Measurements from ENCODE around the gene PTGER1. TPM values are rescaled to one million over a fixed set of nuclear protein-coding genes. Genes with fewer than 3 reads are reported as not detected.

Gene PTGER1
- total and polyA plus RNA-seq, 9 of the 15 experiments (the other 6 are each of a cell fraction or from before 2014, with no cell fraction given) = 0.06 to 0.36 (median 0.31) TPM; not detected in 5

DNA sequence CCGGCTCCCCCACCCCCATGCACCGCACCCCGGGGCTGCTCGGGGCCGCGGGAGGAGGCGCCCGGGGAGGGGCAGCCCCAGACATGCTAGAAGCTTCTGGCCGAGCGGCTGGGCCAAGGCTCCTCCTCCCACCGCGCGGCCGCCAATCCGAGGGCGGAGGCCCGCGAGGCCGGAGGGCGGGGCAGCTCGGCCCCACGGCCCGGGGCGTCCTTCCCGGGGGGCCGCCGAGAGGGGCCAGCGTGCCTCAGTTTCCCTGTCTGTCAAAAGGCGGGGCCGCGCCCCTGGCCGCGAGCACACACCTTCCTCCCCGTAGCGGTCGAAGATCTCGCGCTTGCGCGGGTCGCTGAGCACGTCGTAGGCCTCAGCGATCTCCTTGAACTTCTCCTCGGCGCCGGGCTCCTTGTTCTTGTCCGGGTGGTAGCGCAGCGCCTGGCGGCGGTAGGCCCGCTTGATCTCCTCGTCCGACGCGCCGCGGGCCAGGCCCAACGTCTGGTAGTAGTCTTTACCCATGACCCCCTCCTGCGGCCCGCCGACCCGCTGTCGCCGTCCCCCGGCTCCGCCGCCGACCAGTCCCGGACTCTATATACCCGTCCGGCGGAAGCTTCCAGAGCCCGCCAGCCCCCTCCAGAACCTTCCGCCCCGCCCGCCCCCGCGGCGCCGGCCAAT, 42.8 kb upstream of the PTGER1 start, which contains the start of gene DNAJB1 (continued):
- peak in 1 of 2 experiments; percentile 86; a peak in 2 of 4 replicates for TF ChIP-seq HDAC1 (IDR thresholded peaks at IDR 0.05)
- no peak for TF ChIP-seq ZNF140 (CRISPR knock-in tag; IDR thresholded peaks at IDR 0.05)
- TF ChIP-seq BRCA1 (IDR thresholded peaks at IDR 0.05) = no peak
- TF ChIP-seq BRCA1 (CRISPR knock-in tag; IDR thresholded peaks at IDR 0.05) = no peak
- TF ChIP-seq ZNF354B (CRISPR knock-in tag; IDR thresholded peaks at IDR 0.05) = no peak
- TF ChIP-seq, protein P1, sequence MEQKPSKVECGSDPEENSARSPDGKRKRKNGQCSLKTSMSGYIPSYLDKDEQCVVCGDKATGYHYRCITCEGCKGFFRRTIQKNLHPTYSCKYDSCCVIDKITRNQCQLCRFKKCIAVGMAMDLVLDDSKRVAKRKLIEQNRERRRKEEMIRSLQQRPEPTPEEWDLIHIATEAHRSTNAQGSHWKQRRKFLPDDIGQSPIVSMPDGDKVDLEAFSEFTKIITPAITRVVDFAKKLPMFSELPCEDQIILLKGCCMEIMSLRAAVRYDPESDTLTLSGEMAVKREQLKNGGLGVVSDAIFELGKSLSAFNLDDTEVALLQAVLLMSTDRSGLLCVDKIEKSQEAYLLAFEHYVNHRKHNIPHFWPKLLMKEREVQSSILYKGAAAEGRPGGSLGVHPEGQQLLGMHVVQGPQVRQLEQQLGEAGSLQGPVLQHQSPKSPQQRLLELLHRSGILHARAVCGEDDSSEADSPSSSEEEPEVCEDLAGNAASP (IDR thresholded peaks at IDR 0.05) = no peak
- TF ChIP-seq, protein P2, sequence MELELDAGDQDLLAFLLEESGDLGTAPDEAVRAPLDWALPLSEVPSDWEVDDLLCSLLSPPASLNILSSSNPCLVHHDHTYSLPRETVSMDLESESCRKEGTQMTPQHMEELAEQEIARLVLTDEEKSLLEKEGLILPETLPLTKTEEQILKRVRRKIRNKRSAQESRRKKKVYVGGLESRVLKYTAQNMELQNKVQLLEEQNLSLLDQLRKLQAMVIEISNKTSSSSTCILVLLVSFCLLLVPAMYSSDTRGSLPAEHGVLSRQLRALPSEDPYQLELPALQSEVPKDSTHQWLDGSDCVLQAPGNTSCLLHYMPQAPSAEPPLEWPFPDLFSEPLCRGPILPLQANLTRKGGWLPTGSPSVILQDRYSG (tag; conservative IDR thresholded peaks at IDR 0.05; ENCODE audit: low read depth) = no peak
- no peak for TF ChIP-seq ELF4 (CRISPR knock-in tag; IDR thresholded peaks at IDR 0.05)
- TF ChIP-seq SNIP1 (IDR thresholded peaks at IDR 0.05; ENCODE audit: low read depth) = no peak
- peak; percentile 9; the same call in 1 of the 2 replicates for TF ChIP-seq NR2C2 (CRISPR knock-in tag; IDR thresholded peaks at IDR 0.05)
- no peak for TF ChIP-seq NR2C2 (tag; IDR thresholded peaks at IDR 0.05)
- TF ChIP-seq ZKSCAN1 (IDR thresholded peaks at IDR 0.05; ENCODE audit: low read depth, low read length) = no peak
- TF ChIP-seq MTA3 (IDR thresholded peaks at IDR 0.05; ENCODE audit: borderline replicate concordance) = peak; percentile 88; the same call in 1 of the 2 replicates
- TF ChIP-seq, protein P3, sequence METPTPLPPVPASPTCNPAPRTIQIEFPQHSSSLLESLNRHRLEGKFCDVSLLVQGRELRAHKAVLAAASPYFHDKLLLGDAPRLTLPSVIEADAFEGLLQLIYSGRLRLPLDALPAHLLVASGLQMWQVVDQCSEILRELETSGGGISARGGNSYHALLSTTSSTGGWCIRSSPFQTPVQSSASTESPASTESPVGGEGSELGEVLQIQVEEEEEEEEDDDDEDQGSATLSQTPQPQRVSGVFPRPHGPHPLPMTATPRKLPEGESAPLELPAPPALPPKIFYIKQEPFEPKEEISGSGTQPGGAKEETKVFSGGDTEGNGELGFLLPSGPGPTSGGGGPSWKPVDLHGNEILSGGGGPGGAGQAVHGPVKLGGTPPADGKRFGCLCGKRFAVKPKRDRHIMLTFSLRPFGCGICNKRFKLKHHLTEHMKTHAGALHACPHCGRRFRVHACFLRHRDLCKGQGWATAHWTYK (CRISPR knock-in tag; IDR thresholded peaks at IDR 0.05) = peak; percentile 81; the same call in 1 of the 2 replicates
- no peak for TF ChIP-seq KLF16 (IDR thresholded peaks at IDR 0.05)
- no peak; the same call in 1 of the 2 replicates for TF ChIP-seq ZNF324 (CRISPR knock-in tag; IDR thresholded peaks at IDR 0.05)
- TF ChIP-seq, protein P4, sequence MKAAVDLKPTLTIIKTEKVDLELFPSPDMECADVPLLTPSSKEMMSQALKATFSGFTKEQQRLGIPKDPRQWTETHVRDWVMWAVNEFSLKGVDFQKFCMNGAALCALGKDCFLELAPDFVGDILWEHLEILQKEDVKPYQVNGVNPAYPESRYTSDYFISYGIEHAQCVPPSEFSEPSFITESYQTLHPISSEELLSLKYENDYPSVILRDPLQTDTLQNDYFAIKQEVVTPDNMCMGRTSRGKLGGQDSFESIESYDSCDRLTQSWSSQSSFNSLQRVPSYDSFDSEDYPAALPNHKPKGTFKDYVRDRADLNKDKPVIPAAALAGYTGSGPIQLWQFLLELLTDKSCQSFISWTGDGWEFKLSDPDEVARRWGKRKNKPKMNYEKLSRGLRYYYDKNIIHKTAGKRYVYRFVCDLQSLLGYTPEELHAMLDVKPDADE (conservative IDR thresholded peaks at IDR 0.05; ENCODE audit: control insufficient read depth, low read depth, low read length) = peak; percentile 82
- TF ChIP-seq ZKSCAN3 (CRISPR knock-in tag; IDR thresholded peaks at IDR 0.05) = no peak
- no peak for TF ChIP-seq KHSRP (IDR thresholded peaks at IDR 0.05)
- TF ChIP-seq, protein P5, sequence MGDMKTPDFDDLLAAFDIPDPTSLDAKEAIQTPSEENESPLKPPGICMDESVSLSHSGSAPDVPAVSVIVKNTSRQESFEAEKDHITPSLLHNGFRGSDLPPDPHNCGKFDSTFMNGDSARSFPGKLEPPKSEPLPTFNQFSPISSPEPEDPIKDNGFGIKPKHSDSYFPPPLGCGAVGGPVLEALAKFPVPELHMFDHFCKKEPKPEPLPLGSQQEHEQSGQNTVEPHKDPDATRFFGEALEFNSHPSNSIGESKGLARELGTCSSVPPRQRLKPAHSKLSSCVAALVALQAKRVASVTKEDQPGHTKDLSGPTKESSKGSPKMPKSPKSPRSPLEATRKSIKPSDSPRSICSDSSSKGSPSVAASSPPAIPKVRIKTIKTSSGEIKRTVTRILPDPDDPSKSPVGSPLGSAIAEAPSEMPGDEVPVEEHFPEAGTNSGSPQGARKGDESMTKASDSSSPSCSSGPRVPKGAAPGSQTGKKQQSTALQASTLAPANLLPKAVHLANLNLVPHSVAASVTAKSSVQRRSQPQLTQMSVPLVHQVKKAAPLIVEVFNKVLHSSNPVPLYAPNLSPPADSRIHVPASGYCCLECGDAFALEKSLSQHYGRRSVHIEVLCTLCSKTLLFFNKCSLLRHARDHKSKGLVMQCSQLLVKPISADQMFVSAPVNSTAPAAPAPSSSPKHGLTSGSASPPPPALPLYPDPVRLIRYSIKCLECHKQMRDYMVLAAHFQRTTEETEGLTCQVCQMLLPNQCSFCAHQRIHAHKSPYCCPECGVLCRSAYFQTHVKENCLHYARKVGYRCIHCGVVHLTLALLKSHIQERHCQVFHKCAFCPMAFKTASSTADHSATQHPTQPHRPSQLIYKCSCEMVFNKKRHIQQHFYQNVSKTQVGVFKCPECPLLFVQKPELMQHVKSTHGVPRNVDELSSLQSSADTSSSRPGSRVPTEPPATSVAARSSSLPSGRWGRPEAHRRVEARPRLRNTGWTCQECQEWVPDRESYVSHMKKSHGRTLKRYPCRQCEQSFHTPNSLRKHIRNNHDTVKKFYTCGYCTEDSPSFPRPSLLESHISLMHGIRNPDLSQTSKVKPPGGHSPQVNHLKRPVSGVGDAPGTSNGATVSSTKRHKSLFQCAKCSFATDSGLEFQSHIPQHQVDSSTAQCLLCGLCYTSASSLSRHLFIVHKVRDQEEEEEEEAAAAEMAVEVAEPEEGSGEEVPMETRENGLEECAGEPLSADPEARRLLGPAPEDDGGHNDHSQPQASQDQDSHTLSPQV (IDR thresholded peaks at IDR 0.05) = no peak
